ENCODE results near the gene ANKRD16.

- no peak for TF ChIP-seq EZH2 (IDR thresholded peaks at IDR 0.05; ENCODE audit: insufficient read depth, low read length)
- no peak for TF ChIP-seq CTCF (IDR thresholded peaks at IDR 0.05; ENCODE audit: insufficient read depth, low read depth, low read length)
Observed at GRCh38 chr10:5933909-5934546, 44.3 kb upstream of the ANKRD16 start.

All from astrocyte (in vitro differentiated cells and primary cell).